Glutamatergic neuron (in vitro differentiated cells): Measurements from ENCODE around the gene DECR2. TPM values are rescaled to one million over a fixed set of nuclear protein-coding genes. Genes with fewer than 3 reads are reported as not detected.

Experiments used
- DNase-seq: peaks from one replicate; pipeline ENCODE4 v3.0.0; 2022
- H3K27ac Mint-ChIP-seq: one replicate; pipeline ENCODE4 v1.8.0; 2020; ENCODE audit warnings: mild to moderate bottlenecking, mixed read lengths, inconsistent platforms; ENCODE audit not compliant: unreplicated experiment
- H3K27me3 Mint-ChIP-seq: one replicate; pipeline ENCODE4 v1.8.0; 2020; ENCODE audit warnings: mild to moderate bottlenecking, moderate library complexity, mixed read lengths, inconsistent platforms; ENCODE audit not compliant: unreplicated experiment
- H3K36me3 Mint-ChIP-seq: one replicate; pipeline ENCODE4 v1.8.0; 2020; ENCODE audit warnings: mild to moderate bottlenecking, mixed read lengths, inconsistent platforms; ENCODE audit not compliant: unreplicated experiment
- H3K4me1 Mint-ChIP-seq: one replicate; pipeline ENCODE4 v1.8.0; 2020; ENCODE audit warnings: mild to moderate bottlenecking, low read depth, mixed read lengths, inconsistent platforms; ENCODE audit not compliant: unreplicated experiment
- H3K4me3 Mint-ChIP-seq: one replicate; pipeline ENCODE4 v1.8.0; 2020; ENCODE audit warnings: mild to moderate bottlenecking, mixed read lengths, inconsistent platforms; ENCODE audit not compliant: unreplicated experiment
- H3K9me3 Mint-ChIP-seq: one replicate; pipeline ENCODE4 v1.8.0; 2020; ENCODE audit warnings: mild to moderate bottlenecking, moderate library complexity, mixed read lengths, inconsistent platforms; ENCODE audit not compliant: unreplicated experiment
- CTCF ChIP-seq: fragments of 200-600 bp; sonication (generic); IDR thresholded peaks from one replicate; pipeline ENCODE4 v1.5.0; 2021; ENCODE audit not compliant: partially characterized antibody, unreplicated experiment
- total RNA-seq: library from RNA; stranded (reverse); fragmentation: NEBNext Ultra II Directional; extraction: Animal tissue kit (Norgen Biotek cat#: 25700); gene quantifications from one replicate; pipeline ENCODE4 v1.2.1, GENCODE V29; 2021; ENCODE audit not compliant: unreplicated experiment

DECR2 gene
- total RNA-seq, 1 donor from 2014 or later = 26.2 TPM

GRCh38 chr16:354971-355461, 46.7 kb upstream of the DECR2 start:
- Mint-ChIP-seq H3K4me3 (no peak overlapping the region), H3K36me3 (no peaks in the 10 kb centered on the region)

GRCh38 chr16:356741-357140, 44.9 kb upstream of the DECR2 start:
- H3K4me1 Mint-ChIP-seq = no peaks in the 10 kb centered on the region
- no peak overlapping the region for H3K27ac Mint-ChIP-seq
- no peak overlapping the region for H3K4me3 Mint-ChIP-seq
- DNase-seq = no peak
- H3K27me3 Mint-ChIP-seq = no peaks in the 10 kb centered on the region
- no peaks in the 10 kb centered on the region for H3K36me3 Mint-ChIP-seq
- no peaks in the 10 kb centered on the region for H3K9me3 Mint-ChIP-seq
- no peak for TF ChIP-seq CTCF

More at GRCh38 chr16:354971-355461, 46.7 kb upstream of the DECR2 start:
- H3K9me3 Mint-ChIP-seq = peaks cover 4% of the 10 kb centered on the region
- no peak overlapping the region for H3K27ac Mint-ChIP-seq
- no peak for TF ChIP-seq CTCF
- no peak for DNase-seq
- H3K4me1 Mint-ChIP-seq = no peaks in the 10 kb centered on the region
- no peaks in the 10 kb centered on the region for H3K27me3 Mint-ChIP-seq

GRCh38 chr16:359067-359763, 42.5 kb upstream of the DECR2 start:
- H3K9me3 Mint-ChIP-seq = no peaks in the 10 kb centered on the region
- no peaks in the 10 kb centered on the region for H3K36me3 Mint-ChIP-seq
- H3K4me3 Mint-ChIP-seq = no peak overlapping the region
- no peak for TF ChIP-seq CTCF
- H3K27ac Mint-ChIP-seq = no peak overlapping the region
- no peaks in the 10 kb centered on the region for H3K4me1 Mint-ChIP-seq
- no peaks in the 10 kb centered on the region for H3K27me3 Mint-ChIP-seq
- no peak for DNase-seq

GRCh38 chr16:359871-360697, 41.6 kb upstream of the DECR2 start:
- H3K4me3 Mint-ChIP-seq = no peak overlapping the region
- no peaks in the 10 kb centered on the region for H3K9me3 Mint-ChIP-seq
- TF ChIP-seq CTCF = no peak
- no peak for DNase-seq
- no peaks in the 10 kb centered on the region for H3K4me1 Mint-ChIP-seq
- H3K36me3 Mint-ChIP-seq = no peaks in the 10 kb centered on the region
- H3K27ac Mint-ChIP-seq = no peak overlapping the region
- no peaks in the 10 kb centered on the region for H3K27me3 Mint-ChIP-seq
